ENCODE data around the gene BSCL2.
"Not testable (repeated sequence)": the region's sequence is repeated elsewhere in the genome, so short reads cannot be mapped to it uniquely, and the experiment has no call there.

BSCL2 gene

GRCh38 chr11:62688491-62688890 is 18.7 kb downstream of the BSCL2 start:
- DNase-seq (ENCODE audit: low read depth, low spot score), result no peak

- DNase-seq (ENCODE audit: low read depth, low spot score), result no peak
Measured at GRCh38 chr11:62687508-62688396, 19.5 kb downstream of the BSCL2 start.

GRCh38 chr11:62682518-62682917 is 24.7 kb downstream of the BSCL2 start:
- no peak for DNase-seq (ENCODE audit: low read depth, low spot score)

- peak; percentile 84 for DNase-seq (ENCODE audit: low read depth, low spot score)
Measured at GRCh38 chr11:62680825-62681240, 26.4 kb downstream of the BSCL2 start.

- peak; percentile 93 for DNase-seq (ENCODE audit: low read depth, low spot score)
Measured at GRCh38 chr11:62678770-62679696, 28.2 kb downstream of the BSCL2 start, which contains the start of gene UBXN1. TSS of gene UBXN1 (minus strand) at chr11:62679073. CDS start at chr11:62678923, 150 bp downstream.

GRCh38 chr11:62678433-62678769 is 28.8 kb downstream of the BSCL2 start:
- DNase-seq (ENCODE audit: low read depth, low spot score), result no peak

GRCh38 chr11:62677714-62678113 is 29.5 kb downstream of the BSCL2 start:
- no peak for DNase-seq (ENCODE audit: low read depth, low spot score)

GRCh38 chr11:62677156-62677555 is 30.1 kb downstream of the BSCL2 start:
- DNase-seq (ENCODE audit: low read depth, low spot score), result no peak

- no peak for DNase-seq (ENCODE audit: low read depth, low spot score)
Measured at GRCh38 chr11:62676698-62677097, 30.5 kb downstream of the BSCL2 start.

GRCh38 chr11:62675415-62675814 is 31.8 kb downstream of the BSCL2 start:
- DNase-seq (ENCODE audit: low read depth, low spot score), result not testable (repeated sequence)

- no peak for DNase-seq (ENCODE audit: low read depth, low spot score)
Measured at GRCh38 chr11:62673196-62673525, 34.1 kb downstream of the BSCL2 start.

- peak; percentile 92 for DNase-seq (ENCODE audit: low read depth, low spot score)
Measured at GRCh38 chr11:62671608-62672389, 35.4 kb downstream of the BSCL2 start, which contains the start of the genes LBHD1 and UQCC3. TSS of gene LBHD1 (minus strand) at chr11:62672267. CDS start at chr11:62670031, 2,236 bp downstream. TSS of gene UQCC3 (plus strand) at chr11:62671673. CDS start at chr11:62671746, 73 bp downstream.

- DNase-seq (ENCODE audit: low read depth, low spot score), result no peak
Measured at GRCh38 chr11:62671236-62671607, 36.0 kb downstream of the BSCL2 start.

GRCh38 chr11:62669420-62670161 is 37.6 kb downstream of the BSCL2 start:
- DNase-seq (ENCODE audit: low read depth, low spot score), result no peak

- DNase-seq (ENCODE audit: low read depth, low spot score), result no peak
Measured at GRCh38 chr11:62667460-62667859, 39.8 kb downstream of the BSCL2 start.

- DNase-seq (ENCODE audit: low read depth, low spot score), result peak; percentile 17
Measured at GRCh38 chr11:62666259-62666926, 40.8 kb downstream of the BSCL2 start.

GRCh38 chr11:62665599-62666258 is 41.5 kb downstream of the BSCL2 start:
- DNase-seq (ENCODE audit: low read depth, low spot score), result peak; percentile 84

- peak; percentile 98 for DNase-seq (ENCODE audit: low read depth, low spot score)
Measured at GRCh38 chr11:62665075-62665598, 42.1 kb downstream of the BSCL2 start, which contains the start of the genes C11orf98 and CSKMT. TSS of gene C11orf98 (minus strand) at chr11:62665210. CDS start at chr11:62665169, 41 bp downstream. TSS of gene CSKMT (plus strand) at chr11:62665312. CDS start at chr11:62665880, 568 bp downstream.

- peak; percentile 74 for DNase-seq (ENCODE audit: low read depth, low spot score)
Measured at GRCh38 chr11:62664405-62665074, 42.7 kb downstream of the BSCL2 start.
